ENCODE measurements around the gene SLC39A1. TPM values are rescaled to one million over a fixed set of nuclear protein-coding genes. Genes with fewer than 3 reads are reported as not detected.

SLC39A1 gene
- total RNA-seq, 2 donors from 2014 or later = 76.8 to 90.9 TPM

GRCh38 chr1:153929426-153929825, 33.9 kb downstream of the SLC39A1 start:
- H3K27ac ChIP-seq = no peak overlapping the region
- no peaks in the 10 kb centered on the region for H3K36me3 ChIP-seq

GRCh38 chr1:153928791-153929341, 34.5 kb downstream of the SLC39A1 start:
- DNase-seq = no peak
- H3K4me3 ChIP-seq = no peak overlapping the region
- peak overlapping the region; percentile 12 for H3K27ac ChIP-seq
- H3K9ac ChIP-seq (ENCODE audit: low read depth in 2 of 2, low read length in 2 of 2) = peak overlapping the region in 1 of 2 donors; percentile 12
- H3K27me3 ChIP-seq = no peaks in the 10 kb centered on the region
- H3K4me1 ChIP-seq = peaks cover 2% of the 10 kb centered on the region
- H3K9me3 ChIP-seq = no peaks in the 10 kb centered on the region
- H3K36me3 ChIP-seq = no peaks in the 10 kb centered on the region
- intact Hi-C loops (cut with DNase I) = no loop called here
- TF ChIP-seq CTCF (IDR thresholded peaks at IDR 0.05) = no peak

More at GRCh38 chr1:153929426-153929825, 33.9 kb downstream of the SLC39A1 start:
- H3K4me3 ChIP-seq = no peak overlapping the region
- no peaks in the 10 kb centered on the region for H3K9me3 ChIP-seq
- TF ChIP-seq CTCF (IDR thresholded peaks at IDR 0.05) = no peak
- DNase-seq = no peak
- no peak overlapping the region for H3K9ac ChIP-seq (ENCODE audit: low read depth in 2 of 2, low read length in 2 of 2)
- H3K27me3 ChIP-seq = no peaks in the 10 kb centered on the region
- no peaks in the 10 kb centered on the region for H3K4me1 ChIP-seq
- intact Hi-C loops (cut with DNase I) = no loop called here

- Histone ChIP-seq H3K27ac (peak overlapping the region; percentile 12), H3K9me3 (no peaks in the 10 kb centered on the region), H3K36me3 (no peaks in the 10 kb centered on the region), H3K4me1 (peaks cover 3% of the 10 kb centered on the region), H3K9ac (ENCODE audit: low read depth in 2 of 2, low read length in 2 of 2) (no peak overlapping the region), H3K4me3 (no peak overlapping the region), H3K27me3 (no peaks in the 10 kb centered on the region)
- no peak for TF ChIP-seq CTCF (IDR thresholded peaks at IDR 0.05)
- intact Hi-C loops (cut with DNase I) = no loop called here
- DNase-seq = no peak
Measured at GRCh38 chr1:153928245-153928644, 35.1 kb downstream of the SLC39A1 start.

- H3K4me1 ChIP-seq = peaks cover 3% of the 10 kb centered on the region
- H3K27ac ChIP-seq = no peak overlapping the region
- no peak for DNase-seq
- intact Hi-C loops (cut with DNase I) = no loop called here
- no peak for TF ChIP-seq CTCF (IDR thresholded peaks at IDR 0.05)
- H3K27me3 ChIP-seq = no peaks in the 10 kb centered on the region
- H3K4me3 ChIP-seq = no peak overlapping the region
- no peak overlapping the region for H3K9ac ChIP-seq (ENCODE audit: low read depth in 2 of 2, low read length in 2 of 2)
- no peaks in the 10 kb centered on the region for H3K9me3 ChIP-seq
- no peaks in the 10 kb centered on the region for H3K36me3 ChIP-seq
Measured at GRCh38 chr1:153926405-153926804, 36.9 kb downstream of the SLC39A1 start.

- peak within 1 kb of the TSS; percentile 67 for H3K4me3 ChIP-seq
- H3K9me3 ChIP-seq = no peaks in the 10 kb centered on the region
- no peaks in the 10 kb centered on the region for H3K27me3 ChIP-seq
- H3K27ac ChIP-seq = peak within 1 kb of the TSS; percentile 81
- TF ChIP-seq CTCF (IDR thresholded peaks at IDR 0.05) = no peak
- peak within 1 kb of the TSS; percentile 68 to 96 for H3K9ac ChIP-seq (ENCODE audit: low read depth in 2 of 2, low read length in 2 of 2)
- H3K4me1 ChIP-seq = peaks cover 16% of the 10 kb centered on the region
- intact Hi-C loops (cut with DNase I) = loop anchor here (5.0 kb wide), 1 partner anchor 64 kb away; the partner anchor contains the start of gene RAB13
- H3K36me3 ChIP-seq = no peaks in the 10 kb centered on the region
- DNase-seq = peak; percentile 99
Measured at GRCh38 chr1:153922972-153923925, 40.1 kb downstream of the SLC39A1 start, which contains the start of gene GATAD2B. Gene GATAD2B, minus strand, starts transcription at chr1:153922972. Its CDS starts 94,625 bp downstream, at chr1:153828347.

All from colonic mucosa (tissue), 4 donors.